K562 (cell line): ENCODE results near the gene AMMECR1. TPM values are rescaled to one million over a fixed set of nuclear protein-coding genes. Genes with fewer than 3 reads are reported as not detected.

Experiments used
- ATAC-seq: fragments of 200-7000 bp; cut with Tn5 transposase; 3 replicates; pipeline ENCODE4 v1.9.1; 2020; ENCODE audit warnings: moderate library complexity
- BruUV-seq: library from RNA; stranded (reverse); fragments of 400-500 nt; replicated peaks from 2 replicates; lab custom pipeline; 2021; lab: Mats Ljungman, UMichigan
- CTCF ChIA-PET: fragments of 300-600 bp; formaldehyde crosslinking; extraction: SDS; loops from one replicate; lab custom pipeline; 2021; ENCODE audit warnings: low intra/inter-chr PET ratio; lab: Yijun Ruan, JAX
- POLR2A ChIA-PET: fragments of 300-600, 350-650 bp; sonication (Branson Sonifier 250); formaldehyde crosslinking; extraction: SDS; loops from one replicate; lab custom pipeline; 2021; ENCODE audit warnings: antibody characterized with exemption, inconsistent platforms; lab: Yijun Ruan, JAX
- DNase-seq, 4 experiments: peaks; one replicate each; pipeline versions ENCODE4 v3.0.0 to v3.0.0-alpha.2; 2011 to 2018; ENCODE audit warnings: low spot score in 3 of 4, mixed read lengths in 3 of 4; ENCODE audit errors: extremely low read depth in 1 of 4
- FAIRE-seq: peaks from 2 replicates; lab custom pipeline; 2011; peaks lifted over from hg19 to GRCh38; lab: Jason Lieb, UNC
- H2AFZ ChIP-seq: 2 replicates; pipeline ENCODE4 v1.6.0; 2011; ENCODE audit warnings: low read depth, low read length, control low read depth, inconsistent platforms
- H3K27ac ChIP-seq: fragments of 200-600 bp; 3 replicates; pipeline ENCODE4 v1.8.0; 2011; ENCODE audit warnings: low read depth, mild to moderate bottlenecking, control low read depth, inconsistent platforms, low read length, moderate library complexity, mixed read lengths; ENCODE audit errors: extremely low read depth
- H3K27me3 ChIP-seq, 2 experiments: fragments of 300-600 bp in 1 of 2; 2 replicates in 1 of 2; 3 replicates in 1 of 2; pipeline versions ENCODE4 v1.6.0 to v1.8.0; 2011; ENCODE audit warnings: inconsistent platforms in 2 of 2, low read length in 2 of 2, mild to moderate bottlenecking in 1 of 2, mixed read lengths in 1 of 2, moderate library complexity in 1 of 2; ENCODE audit not compliant: control insufficient read depth in 2 of 2, insufficient read depth in 2 of 2
- H3K36me3 ChIP-seq: fragments of 300-600 bp; 3 replicates; pipeline ENCODE4 v1.8.0; 2011; ENCODE audit warnings: mild to moderate bottlenecking, low read length, inconsistent platforms; ENCODE audit not compliant: control insufficient read depth, insufficient read depth
- H3K4me1 ChIP-seq, 2 experiments: fragments of 200-600 bp in 1 of 2; replicated peaks in 1 of 2; 2 replicates in 1 of 2; 3 replicates in 1 of 2; pipeline versions ENCODE4 v1.5.1 to v1.8.0; 2011; ENCODE audit warnings: inconsistent platforms in 2 of 2, low read length in 2 of 2, mild to moderate bottlenecking in 1 of 2, mixed read lengths in 1 of 2, moderate library complexity in 1 of 2; ENCODE audit not compliant: control insufficient read depth in 2 of 2, insufficient read depth in 2 of 2
- H3K4me2 ChIP-seq: 2 replicates; pipeline ENCODE4 v1.6.1; 2011; ENCODE audit warnings: low read length, control low read depth, inconsistent platforms, mixed read lengths; ENCODE audit not compliant: insufficient read depth
- H3K4me3 ChIP-seq: fragments of 200-600 bp; sonication (generic), shearing (Covaris generic); 2 replicates; pipeline ENCODE4 v1.5.1; 2016; ENCODE audit warnings: control low read depth, inconsistent platforms
- H3K79me2 ChIP-seq: fragments of 200-600 bp; 3 replicates; pipeline ENCODE4 v1.8.0; 2011; ENCODE audit warnings: low read length, inconsistent platforms; ENCODE audit not compliant: control insufficient read depth, insufficient read depth
- H3K9ac ChIP-seq, 2 experiments: 2 replicates each; pipeline versions ENCODE4 v1.6.0 to v1.6.1; 2011; ENCODE audit warnings: low read depth in 2 of 2, low read length in 2 of 2, control low read depth in 1 of 2, inconsistent platforms in 1 of 2, mild to moderate bottlenecking in 1 of 2, mixed read lengths in 1 of 2; ENCODE audit not compliant: insufficient read depth in 1 of 2
- H3K9me1 ChIP-seq: one replicate; pipeline ENCODE4 v1.6.0; 2011; ENCODE audit warnings: inconsistent platforms, mild to moderate bottlenecking, low read length, moderate library complexity; ENCODE audit not compliant: control insufficient read depth, insufficient read depth
- H3K9me3 ChIP-seq: replicated peaks from 2 replicates; pipeline ENCODE4 v1.5.1; 2011; ENCODE audit warnings: low read depth, low read length, inconsistent platforms; ENCODE audit not compliant: control insufficient read depth, insufficient read depth
- H4K20me1 ChIP-seq: replicated peaks from 2 replicates; pipeline ENCODE4 v1.6.1; 2011; ENCODE audit warnings: low read length, inconsistent platforms, mixed read lengths; ENCODE audit not compliant: control insufficient read depth, insufficient read depth
- BHLHE40 ChIP-seq: IDR thresholded peaks from 2 replicates; pipeline ENCODE4 v1.6.1; 2011; ENCODE audit warnings: low read length, improper control_type of control experiment
- CHCHD3 ChIP-seq: fragments of 250-450 bp; sonication (Bioruptor Pico); IDR thresholded peaks from 2 replicates; pipeline ENCODE4 v2.1.2; 2022; ENCODE audit warnings: mild to moderate bottlenecking
- DIDO1 ChIP-seq: fragments of 450-650 bp; IDR thresholded peaks from 2 replicates; pipeline ENCODE4 v1.6.1; 2016; ENCODE audit warnings: low read depth, missing biosample characterization, missing genetic modification characterization
- HCFC1 ChIP-seq: IDR thresholded peaks from 2 replicates; pipeline ENCODE4 v1.6.1; 2012; ENCODE audit warnings: low read depth, low read length, improper control_type of control experiment
- HNRNPK ChIP-seq: fragments of 200-400 bp; formaldehyde crosslinking; IDR thresholded peaks from one replicate; pipeline ENCODE4 v1.6.1; 2018; ENCODE audit warnings: mild to moderate bottlenecking, low read depth, low read length; ENCODE audit not compliant: poor library complexity, severe bottlenecking
- POLR3G ChIP-seq: IDR thresholded peaks from 2 replicates; pipeline ENCODE4 v1.6.1; 2011; ENCODE audit not compliant: insufficient read length, insufficient replicate concordance; ENCODE audit errors: extremely low read depth
- SIN3B ChIP-seq: fragments of 450-650 bp; IDR thresholded peaks from 2 replicates; pipeline ENCODE4 v1.6.1; 2017; ENCODE audit warnings: low read depth, mild to moderate bottlenecking, moderate library complexity
- THRAP3 ChIP-seq: fragments of 450-650 bp; IDR thresholded peaks from 2 replicates; pipeline ENCODE4 v1.6.1; 2016; ENCODE audit warnings: mild to moderate bottlenecking, inconsistent platforms, borderline replicate concordance
- ZNF197 ChIP-seq: fragments of 200-800 bp; sonication (Bioruptor generic); IDR thresholded peaks from 2 replicates; pipeline ENCODE4 v1.6.1; 2016; ENCODE audit warnings: low read depth, missing genetic modification characterization, missing compliant biosample characterization
- ZNF384 ChIP-seq: IDR thresholded peaks from 2 replicates; pipeline ENCODE4 v1.6.1; 2012; ENCODE audit warnings: low read depth, low read length, improper control_type of control experiment
- WGBS: fragments of 100-300 bp; shearing (Covaris generic); methylation state at CpG from one replicate; pipeline ENCODE4 v1.1.6; 2016; ENCODE audit warnings: low coverage, mixed read lengths; ENCODE audit not compliant: insufficient coverage; ENCODE audit errors: missing lambda C conversion rate; 5-methylcytosine and 5-hydroxymethylcytosine counted together
- in situ Hi-C: fragments of 300-500 bp; cut with MboI; formaldehyde crosslinking; loops from 4 replicates; pipeline ENCODE4 v1.15.0; 2018; ENCODE audit warnings: inconsistent platforms, mixed read lengths
- intact Hi-C: fragments of 100-400 bp; cut with micrococcal nuclease; formaldehyde crosslinking; loops from 2 replicates; pipeline ENCODE4 v1.14.2; 2022
- polyA plus RNA-seq, 8 experiments: library from polyadenylated mRNA; depleted of rRNA in 4 of 8; stranded (reverse) in 5 of 8; unstranded in 3 of 8; fragments of >200 nt; fragmentation: Nextera tagmentation in 2 of 8; fragmentation: Illumina TruSeq in 1 of 8; extraction: Ambion mirVana in 2 of 8; extraction: Trizol in 1 of 8; gene quantifications; 2 replicates each; pipeline versions ENCODE4 v1.2.1 to v1.2.3, GENCODE V29; 2011 to 2014; ENCODE audit warnings: inconsistent platforms in 1 of 8, missing spikeins in 1 of 8
- total RNA-seq, 7 experiments: library from RNA; depleted of rRNA in 6 of 7; stranded (reverse); fragments of >200 nt in 6 of 7; fragmentation: Illumina TruSeq in 2 of 7; extraction: Trizol in 2 of 7; gene quantifications; 2 replicates each; pipeline versions ENCODE4 v1.2.1 to v1.2.3, GENCODE V29; 2011 to 2021; ENCODE audit warnings: low replicate concordance in 1 of 7

The AMMECR1 gene
- total and polyA plus RNA-seq, 9 of the 15 experiments (the other 6 are each of a cell fraction or from before 2014, with no cell fraction given): 13.9 to 36.7 (median 23.6) TPM

GRCh38 chrX:110180176-110180927 is 137.5 kb downstream of the AMMECR1 start:
- Histone ChIP-seq H3K4me1 (peaks cover 24 to 41% of the 10 kb centered on the region in 2 experiments), H3K36me3 (peaks cover 25% of the 10 kb centered on the region; the same call in 2 of the 3 replicates), H3K79me2 (peaks cover 12% of the 10 kb centered on the region), H4K20me1 (no peaks in the 10 kb centered on the region), H3K4me3 (no peak overlapping the region), H3K27ac (no peak overlapping the region), H3K9me3 (no peaks in the 10 kb centered on the region; the same call in 1 of the 2 replicates), H3K27me3 (no peaks in the 10 kb centered on the region), H3K9ac (no peak overlapping the region), H3K4me2 (no peak overlapping the region), H3K9me1 (peaks cover 4% of the 10 kb centered on the region)
- POLR2A ChIA-PET: interaction anchor here (0.6 to 2.2 kb wide), 2 partner anchors 20 to 22 kb away, joined by 4 to 7 read pairs; no protein-coding TSS in a partner anchor
- ATAC-seq (no peak), FAIRE-seq (no peak), DNase-seq (no peak)
- WGBS: 64% methylated on average over 2 of the region's 5 CpGs
- BruUV-seq: no TSS peak
- TF ChIP-seq ZNF384: no peak
- TF ChIP-seq THRAP3: no peak
- no peak for TF ChIP-seq ZNF197 (CRISPR knock-in tag)
- no peak for TF ChIP-seq CHCHD3
- TF ChIP-seq HNRNPK: no peak
- no peak for TF ChIP-seq BHLHE40
- TF ChIP-seq HCFC1: no peak
- no peak for TF ChIP-seq POLR3G
- TF ChIP-seq SIN3B: no peak
- no peak for TF ChIP-seq DIDO1
- TF ChIP-seq, all 486 proteins: peak for 0
- intact Hi-C loops (no loop called here), in situ Hi-C loops (no loop called here)
- CTCF ChIA-PET: no interaction called here
- no peak overlapping the region for H2AFZ ChIP-seq
